DOHH2 (cell line): ENCODE results near the gene TPCN2.

ENCODE experiments used
- CTCF ChIP-seq: fragments of 200-600 bp; sonication (generic); IDR thresholded peaks from one replicate; pipeline ENCODE4 v1.5.1; 2014; ENCODE audit warnings: antibody characterized with exemption, mild to moderate bottlenecking, low read depth, low read length; ENCODE audit not compliant: poor library complexity, severe bottlenecking
- EZH2phosphoT487 ChIP-seq: fragments of 200-600 bp; sonication (generic); IDR thresholded peaks from 2 replicates; pipeline ENCODE4 v1.6.1; 2017; ENCODE audit warnings: borderline replicate concordance, mild to moderate bottlenecking, antibody characterized with exemption, low read length, moderate library complexity, mixed read lengths

DNA sequence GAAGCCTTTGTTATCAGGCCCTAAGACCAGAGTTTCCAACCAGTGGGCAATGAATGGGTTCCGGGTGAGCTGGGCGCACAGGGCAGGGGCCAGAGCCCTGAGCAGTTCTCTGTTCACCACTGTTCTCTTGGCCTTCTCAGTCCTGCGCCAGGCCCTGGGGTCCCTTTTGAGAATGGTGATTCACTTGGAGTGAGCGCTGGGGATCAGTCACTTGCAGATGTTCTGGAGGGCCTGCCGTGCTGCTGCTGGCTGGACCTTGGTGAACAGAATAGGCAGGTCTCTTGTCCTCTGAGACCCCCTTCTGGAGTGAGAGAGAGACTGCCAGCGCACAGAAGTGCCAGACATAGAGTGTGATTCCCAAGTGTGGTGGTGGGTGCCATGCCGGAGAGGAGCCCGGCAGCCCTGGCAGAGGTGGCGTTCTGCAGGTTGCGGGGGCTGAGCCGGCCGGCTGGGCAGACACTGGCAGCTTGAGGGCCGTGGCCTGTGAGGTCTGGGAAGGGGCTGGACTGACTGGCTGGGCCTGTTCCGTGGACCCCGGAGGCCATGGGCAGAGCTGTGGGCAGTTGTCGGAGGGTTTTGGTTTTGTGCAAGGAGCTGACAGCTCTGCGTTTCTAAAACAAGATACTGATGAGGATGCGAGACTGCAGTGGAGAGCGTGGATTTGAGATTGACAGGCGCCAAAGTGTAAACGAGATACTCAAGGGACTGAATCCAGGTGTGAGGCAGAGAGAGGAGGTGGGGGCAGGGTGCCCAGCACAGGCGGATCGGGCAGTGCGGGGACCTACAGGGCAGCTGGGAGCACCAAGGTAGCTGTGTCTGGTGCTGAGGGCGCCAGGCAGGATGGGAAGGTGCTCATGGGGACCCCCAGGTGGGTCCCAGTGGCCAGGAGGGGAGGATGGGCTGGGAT, 12.3 kb downstream of the TPCN2 start:
- no peak for TF ChIP-seq CTCF
- TF ChIP-seq EZH2phosphoT487 = no peak
